Stimulated activated memory B cell treated with anti-CD40 and anti-IgM and Interleukin-4, amounts not matched to agents 10 μg/mL and 1 μg/mL and 100 μg/mL, for 72 hours (primary cell): ENCODE data around the gene PYY.
A peak's percentile ranks its signal among the peaks of the same experiment; 100 is the strongest.
"Not testable (repeated sequence)": the region's sequence is repeated elsewhere in the genome, so short reads cannot be mapped to it uniquely, and the experiment has no call there.

Experiments used
- ATAC-seq: fragments of 150-1000 bp; cut with Tn5 transposase; 2 replicates; pipeline ENCODE4 v1.10.0; 2021
- H3K27ac Mint-ChIP-seq: one replicate; pipeline ENCODE4 v1.8.0; 2022; ENCODE audit warnings: mild to moderate bottlenecking, mixed read lengths
- H3K27me3 Mint-ChIP-seq: one replicate; pipeline ENCODE4 v1.8.0; 2022; ENCODE audit warnings: mixed read lengths
- H3K36me3 Mint-ChIP-seq: one replicate; pipeline ENCODE4 v1.8.0; 2022; ENCODE audit warnings: mixed read lengths
- H3K4me1 Mint-ChIP-seq: one replicate; pipeline ENCODE4 v1.8.0; 2022; ENCODE audit warnings: mixed read lengths
- H3K4me3 Mint-ChIP-seq: one replicate; pipeline ENCODE4 v1.8.0; 2022; ENCODE audit warnings: mild to moderate bottlenecking, moderate library complexity, mixed read lengths
- H3K9me3 Mint-ChIP-seq: one replicate; pipeline ENCODE4 v1.8.0; 2022; ENCODE audit warnings: mixed read lengths

PYY gene

DNA sequence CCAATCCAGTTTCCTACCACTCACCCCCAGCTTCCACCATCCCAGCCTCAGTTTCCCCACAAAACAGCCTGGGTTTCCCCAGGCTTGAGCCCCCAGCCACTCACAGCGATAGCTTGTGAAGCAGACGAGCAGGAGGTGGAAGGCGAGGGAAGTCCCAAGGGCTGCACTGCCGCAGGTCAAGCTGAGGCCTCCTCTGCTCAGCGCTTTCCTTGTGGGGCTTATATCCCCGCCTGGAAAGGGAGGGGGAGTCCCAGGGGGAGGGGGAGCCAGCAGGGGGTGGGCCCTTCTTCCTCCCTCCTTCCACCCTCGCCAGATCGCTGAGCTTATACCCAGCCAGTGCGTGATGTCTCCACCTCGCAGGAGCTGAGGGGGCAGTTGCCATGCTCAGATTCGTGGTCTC is at the start of gene PYY:
Gene PYY, minus strand, starts transcription at position 195 of the 400 bp plus-strand sequence. CDS start 457 bp downstream, outside the sequence.
- Mint-ChIP-seq H3K9me3 (no peaks in the 10 kb centered on the region), H3K4me3 (peak within 1 kb of the TSS; percentile 13), H3K27ac (no peak within 1 kb of the TSS), H3K36me3 (no peaks in the 10 kb centered on the region), H3K27me3 (peaks cover 77% of the 10 kb centered on the region), H3K4me1 (peaks cover 9% of the 10 kb centered on the region)
- ATAC-seq, result no peak

DNA sequence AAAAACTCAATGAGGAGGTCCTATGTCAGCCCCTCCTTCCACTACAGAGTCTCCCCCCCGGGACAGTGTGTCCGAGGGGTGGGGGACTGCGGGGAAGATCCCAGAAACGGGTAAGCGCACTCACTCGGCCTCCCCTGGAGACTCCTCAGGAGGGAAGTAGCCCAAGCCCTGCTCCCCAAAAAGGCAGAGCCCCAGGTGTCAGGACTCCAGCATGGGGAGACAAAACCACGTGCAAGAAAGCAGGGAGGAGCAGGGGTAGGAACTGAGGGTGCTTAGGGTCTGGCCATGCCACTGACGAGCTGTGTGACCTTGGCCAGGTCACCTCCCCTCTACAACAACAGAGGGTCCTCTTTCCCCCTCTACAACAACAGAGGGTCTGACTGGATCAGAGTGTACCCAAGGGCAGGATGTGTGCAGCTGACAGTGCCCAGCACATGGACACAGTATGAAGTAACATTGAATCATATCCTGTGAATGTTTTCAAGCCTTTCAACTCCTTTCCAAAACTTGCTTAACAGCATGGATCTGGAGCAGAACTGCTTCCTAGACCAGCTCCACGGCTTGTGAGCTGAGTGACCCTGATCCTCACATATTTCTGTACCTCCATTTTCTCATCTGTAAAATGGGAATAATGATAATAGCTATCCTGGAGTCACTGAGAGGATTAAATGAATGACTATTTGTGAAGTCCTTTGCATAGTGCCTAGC is 48.6 kb upstream of the PYY start:
- H3K27ac Mint-ChIP-seq, result no peak overlapping the region
- peaks cover 14% of the 10 kb centered on the region for H3K4me1 Mint-ChIP-seq
- no peak for ATAC-seq
- no peak overlapping the region for H3K4me3 Mint-ChIP-seq
- H3K9me3 Mint-ChIP-seq, result no peaks in the 10 kb centered on the region
- H3K27me3 Mint-ChIP-seq, result peaks cover 41% of the 10 kb centered on the region
- H3K36me3 Mint-ChIP-seq, result no peaks in the 10 kb centered on the region

DNA sequence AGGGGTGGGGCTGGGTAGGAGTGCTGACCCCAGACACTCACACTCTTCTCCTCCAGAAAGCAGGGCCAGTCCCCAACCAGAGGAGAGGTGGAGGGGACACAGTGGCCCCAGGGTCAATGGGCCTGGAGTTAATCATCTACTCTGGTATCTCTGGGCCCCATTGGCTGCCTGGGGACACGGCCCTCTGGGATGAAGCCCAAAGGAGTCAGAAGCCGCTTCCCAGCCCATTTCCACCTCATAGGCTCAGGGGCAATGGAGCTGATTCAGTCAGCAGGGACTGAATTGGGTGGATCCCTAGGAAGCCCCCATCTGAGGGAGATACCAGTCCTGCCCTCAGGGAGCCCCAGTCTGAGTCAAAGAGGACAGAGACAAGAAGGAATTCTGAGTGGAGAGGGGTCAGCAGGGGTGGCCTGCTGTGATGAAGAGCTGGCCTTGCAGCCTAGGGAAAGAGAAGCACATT is 47.8 kb upstream of the PYY start:
- no peak overlapping the region for H3K27ac Mint-ChIP-seq
- no peaks in the 10 kb centered on the region for H3K9me3 Mint-ChIP-seq
- H3K27me3 Mint-ChIP-seq, result peaks cover 40% of the 10 kb centered on the region
- no peak overlapping the region for H3K4me3 Mint-ChIP-seq
- ATAC-seq, result no peak
- no peaks in the 10 kb centered on the region for H3K36me3 Mint-ChIP-seq
- H3K4me1 Mint-ChIP-seq, result peaks cover 7% of the 10 kb centered on the region

DNA sequence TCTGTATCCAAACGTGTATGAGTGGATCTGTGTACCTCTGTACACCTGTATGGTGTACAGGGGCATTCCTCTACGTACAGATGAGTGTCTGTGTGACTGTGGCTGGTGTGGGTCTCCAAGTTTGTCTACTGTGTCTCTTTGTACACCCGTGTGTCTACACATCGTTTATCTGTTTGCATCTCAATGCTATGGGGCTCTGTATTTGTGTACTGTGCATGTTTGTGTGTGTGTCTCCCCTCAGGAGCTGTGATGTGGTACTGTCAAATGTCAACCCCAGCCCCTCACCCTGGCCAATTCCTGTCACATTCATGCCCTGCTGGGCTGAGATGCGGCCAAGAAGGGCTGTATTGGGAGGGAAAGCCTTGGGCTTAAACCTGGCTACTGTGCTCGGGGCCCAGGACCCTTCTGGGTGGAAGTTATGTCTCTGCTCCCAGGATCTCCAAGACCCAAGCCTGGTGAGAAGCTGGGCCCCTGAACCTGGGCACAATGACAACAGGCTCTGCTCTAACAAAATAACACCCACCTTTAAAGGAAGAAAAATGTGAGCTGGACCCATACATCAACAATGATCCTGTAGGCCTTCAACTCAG is 47.2 kb upstream of the PYY start:
- ATAC-seq, result no peak
- Mint-ChIP-seq H3K9me3 (no peaks in the 10 kb centered on the region), H3K4me1 (peaks cover 2% of the 10 kb centered on the region), H3K27ac (no peak overlapping the region), H3K27me3 (peaks cover 35% of the 10 kb centered on the region), H3K4me3 (no peak overlapping the region), H3K36me3 (no peaks in the 10 kb centered on the region)

DNA sequence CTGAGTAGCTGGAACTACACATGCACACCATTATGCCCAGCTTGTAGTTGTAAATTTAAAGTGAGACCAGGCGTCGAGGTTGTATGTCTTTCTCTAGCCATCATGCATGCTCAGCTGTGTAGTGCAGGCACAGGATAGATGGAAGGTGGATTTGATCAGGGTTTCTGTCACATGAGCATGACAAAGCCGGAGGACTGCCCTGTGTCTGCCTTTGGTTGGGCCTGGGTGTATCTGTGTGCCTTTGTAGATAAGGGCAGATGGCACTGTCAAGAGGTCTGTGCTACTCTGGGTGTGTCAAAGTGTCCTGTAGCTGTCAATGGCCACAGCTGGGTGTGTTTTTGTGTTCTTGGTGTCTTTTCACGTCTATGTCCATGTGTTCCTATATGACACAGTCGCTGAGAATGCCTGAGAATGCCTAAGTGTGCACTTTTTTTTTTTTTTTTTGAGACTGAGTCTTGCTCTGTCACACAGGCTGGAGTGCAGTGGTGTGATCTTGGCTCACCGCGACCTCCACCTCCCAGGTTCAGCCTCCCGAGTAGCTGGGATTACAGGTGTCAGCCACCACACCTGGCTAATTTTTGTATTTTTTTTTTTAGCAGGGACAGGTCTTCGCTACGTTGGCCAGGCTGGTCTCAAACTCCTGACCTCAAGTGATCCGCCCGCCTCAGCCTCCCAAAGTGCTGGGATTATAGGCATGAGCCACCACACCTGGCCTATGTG is 46.6 kb upstream of the PYY start:
- Mint-ChIP-seq H3K27me3 (peaks cover 30% of the 10 kb centered on the region), H3K4me3 (no peak overlapping the region), H3K27ac (no peak overlapping the region), H3K36me3 (no peaks in the 10 kb centered on the region), H3K9me3 (no peaks in the 10 kb centered on the region), H3K4me1 (no peaks in the 10 kb centered on the region)
- ATAC-seq, result no peak

DNA sequence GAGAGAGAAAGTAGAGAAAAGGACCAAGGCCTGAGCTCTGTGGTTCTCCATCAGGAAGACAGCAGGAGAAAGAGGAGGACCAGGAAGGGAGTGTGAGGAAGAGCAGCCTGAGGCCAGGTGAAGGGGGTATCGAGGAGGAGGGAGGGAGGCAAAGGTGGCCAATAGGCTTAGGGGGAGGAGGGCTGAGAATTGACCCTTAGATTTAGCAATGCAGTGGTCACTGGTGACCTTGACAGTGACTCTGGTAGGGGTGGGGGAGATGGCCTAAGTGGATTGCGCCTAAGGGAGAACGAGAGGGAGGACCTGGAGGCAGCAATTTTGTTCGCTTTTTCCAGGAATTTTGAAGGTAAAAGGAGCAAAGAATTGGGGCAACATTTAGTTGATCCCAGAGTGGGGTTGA is 45.3 kb upstream of the PYY start:
- peaks cover 30% of the 10 kb centered on the region for H3K27me3 Mint-ChIP-seq
- no peak overlapping the region for H3K27ac Mint-ChIP-seq
- no peaks in the 10 kb centered on the region for H3K9me3 Mint-ChIP-seq
- no peak for ATAC-seq
- no peaks in the 10 kb centered on the region for H3K36me3 Mint-ChIP-seq
- H3K4me3 Mint-ChIP-seq, result no peak overlapping the region
- H3K4me1 Mint-ChIP-seq, result peaks cover 6% of the 10 kb centered on the region

DNA sequence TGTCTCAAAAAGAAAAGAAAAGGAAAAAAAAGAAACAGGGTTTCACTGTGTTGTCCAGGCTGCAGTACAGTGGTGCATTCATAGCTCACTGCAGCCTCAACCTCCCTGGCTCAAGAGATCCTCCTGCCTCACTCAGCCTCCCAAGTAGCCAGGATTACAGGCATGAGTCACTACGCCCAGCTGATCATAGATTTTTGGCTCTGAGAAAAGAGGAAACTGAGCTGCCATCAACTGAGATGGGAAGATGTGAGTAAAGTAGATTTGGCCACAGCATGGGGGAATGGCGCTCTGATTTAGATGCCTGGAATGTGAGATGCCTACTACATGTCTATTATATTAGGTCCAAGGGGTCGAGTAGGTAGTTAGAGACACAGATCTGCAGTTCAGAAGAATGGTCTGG is 44.8 kb upstream of the PYY start:
- H3K4me3 Mint-ChIP-seq, result no peak overlapping the region

DNA sequence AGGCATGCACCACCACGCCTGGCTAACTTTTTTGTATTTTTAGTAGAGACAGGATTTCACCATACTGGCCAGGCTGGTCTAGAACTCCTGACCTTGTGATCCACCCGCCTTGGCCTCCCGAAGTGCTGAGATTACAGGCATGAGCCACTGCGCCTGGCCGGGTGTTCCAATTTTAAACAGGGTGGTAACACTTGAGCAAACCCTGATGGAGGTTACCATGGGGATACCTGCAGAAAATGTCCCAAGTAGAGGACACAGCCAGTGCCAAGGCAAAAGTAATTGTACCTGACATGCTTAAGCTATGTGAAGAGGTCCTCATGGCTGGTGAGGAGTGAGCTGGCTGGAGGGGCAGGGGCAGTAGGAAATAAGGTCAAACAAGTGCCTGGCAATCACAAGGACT is 43.4 kb upstream of the PYY start:
- H3K9me3 Mint-ChIP-seq, H3K27ac Mint-ChIP-seq, ATAC-seq, H3K4me1 Mint-ChIP-seq, H3K36me3 Mint-ChIP-seq, H3K4me3 Mint-ChIP-seq: not testable (repeated sequence)
- peaks cover 30% of the 10 kb centered on the region for H3K27me3 Mint-ChIP-seq

More for the DNA sequence above, 44.8 kb upstream of the PYY start:
- H3K36me3 Mint-ChIP-seq, result no peaks in the 10 kb centered on the region
- H3K27ac Mint-ChIP-seq, result no peak overlapping the region
- peaks cover 6% of the 10 kb centered on the region for H3K4me1 Mint-ChIP-seq
- ATAC-seq, result no peak
- no peaks in the 10 kb centered on the region for H3K9me3 Mint-ChIP-seq
- peaks cover 30% of the 10 kb centered on the region for H3K27me3 Mint-ChIP-seq

DNA sequence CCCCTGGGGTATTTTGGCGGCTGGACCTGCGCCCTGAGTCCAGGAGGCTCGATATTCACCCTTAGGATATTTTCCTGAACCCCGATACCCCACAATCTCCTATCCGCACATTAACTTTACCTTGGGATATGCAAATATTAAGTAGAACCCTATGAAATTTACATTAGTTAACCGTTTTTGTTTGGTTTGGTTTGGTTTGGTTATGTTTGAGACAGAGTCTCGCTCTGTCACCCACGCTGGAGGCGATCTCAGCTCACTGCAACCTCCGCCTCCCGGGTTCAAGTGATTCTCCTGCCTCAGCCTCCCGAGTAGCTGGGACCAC is 41.4 kb upstream of the PYY start:
- Mint-ChIP-seq H3K36me3 (no peaks in the 10 kb centered on the region), H3K27ac (no peak overlapping the region), H3K9me3 (no peaks in the 10 kb centered on the region), H3K4me3 (peak overlapping the region; percentile 48), H3K27me3 (peaks cover 31% of the 10 kb centered on the region), H3K4me1 (peaks cover 6% of the 10 kb centered on the region)
- ATAC-seq, result no peak

DNA sequence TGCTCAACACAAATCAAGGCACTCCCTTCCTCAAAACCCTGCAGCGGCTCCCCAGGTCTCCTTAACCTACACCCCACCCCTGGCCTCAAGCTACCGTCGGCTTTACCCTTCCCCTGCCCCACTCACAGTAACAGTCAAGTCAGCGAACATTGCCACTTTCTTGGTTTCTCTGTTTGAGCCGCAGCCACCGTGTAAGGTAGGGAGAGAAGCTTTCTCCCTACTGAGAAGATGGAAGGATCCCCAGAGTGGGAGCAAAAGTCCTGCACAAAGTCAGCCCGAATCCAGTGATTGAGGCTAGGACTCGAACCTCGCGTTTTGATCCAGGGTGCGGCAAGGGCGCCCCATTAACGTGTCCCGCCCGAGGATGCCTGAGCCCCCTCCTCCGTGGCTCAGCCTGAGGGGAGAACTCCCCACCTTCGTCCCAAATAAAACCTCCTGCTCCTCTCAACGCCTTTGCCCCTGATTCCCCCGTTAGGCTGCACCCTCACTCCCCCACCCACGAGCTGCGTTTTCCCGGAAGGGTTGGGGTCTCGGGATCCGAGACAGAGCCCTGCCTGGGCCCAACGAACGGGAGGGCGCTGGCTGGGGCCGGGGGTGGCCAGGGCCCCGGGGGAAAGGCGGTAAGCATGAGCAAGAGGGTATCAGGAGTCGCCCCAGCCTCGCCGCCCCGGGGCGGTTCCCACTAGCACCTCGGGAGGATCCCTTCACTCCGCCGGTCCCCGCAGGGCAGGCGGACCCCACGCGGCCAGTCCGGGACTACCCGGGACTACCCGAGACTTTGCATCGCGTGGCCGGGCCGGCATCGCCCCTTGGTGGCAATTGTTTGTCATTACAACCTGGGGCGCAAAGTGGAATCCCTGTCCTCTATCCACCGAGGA is 40.8 kb upstream of the PYY start:
- peaks cover 26% of the 10 kb centered on the region for H3K27me3 Mint-ChIP-seq
- no peaks in the 10 kb centered on the region for H3K9me3 Mint-ChIP-seq
- no peaks in the 10 kb centered on the region for H3K36me3 Mint-ChIP-seq
- no peak overlapping the region for H3K27ac Mint-ChIP-seq
- H3K4me3 Mint-ChIP-seq, result peak overlapping the region; percentile 48
- peak; percentile 83 for ATAC-seq
- peaks cover 6% of the 10 kb centered on the region for H3K4me1 Mint-ChIP-seq

DNA sequence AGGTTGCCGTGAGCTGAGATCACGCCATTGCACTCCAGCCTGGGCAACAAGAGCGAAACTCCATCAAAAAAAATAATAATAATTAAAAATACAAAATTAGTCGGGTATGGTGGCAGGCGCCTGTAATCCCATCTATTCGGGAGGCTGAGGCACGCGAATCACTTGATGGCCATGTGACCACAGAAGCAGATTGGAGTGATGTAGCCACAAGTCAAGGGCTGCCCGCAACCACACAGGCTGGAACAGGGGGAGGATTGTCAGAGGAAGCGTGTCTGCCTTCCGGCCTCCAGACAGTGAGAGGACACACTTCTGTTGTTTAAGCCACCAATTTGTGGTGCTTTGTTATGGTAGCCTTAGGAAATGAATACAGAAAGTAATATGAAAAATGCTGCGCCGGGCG is 38.9 kb upstream of the PYY start:
- Mint-ChIP-seq H3K36me3 (no peaks in the 10 kb centered on the region), H3K4me3 (no peak overlapping the region), H3K9me3 (no peaks in the 10 kb centered on the region), H3K27ac (no peak overlapping the region), H3K4me1 (peaks cover 6% of the 10 kb centered on the region), H3K27me3 (peaks cover 26% of the 10 kb centered on the region)
- ATAC-seq, result no peak

DNA sequence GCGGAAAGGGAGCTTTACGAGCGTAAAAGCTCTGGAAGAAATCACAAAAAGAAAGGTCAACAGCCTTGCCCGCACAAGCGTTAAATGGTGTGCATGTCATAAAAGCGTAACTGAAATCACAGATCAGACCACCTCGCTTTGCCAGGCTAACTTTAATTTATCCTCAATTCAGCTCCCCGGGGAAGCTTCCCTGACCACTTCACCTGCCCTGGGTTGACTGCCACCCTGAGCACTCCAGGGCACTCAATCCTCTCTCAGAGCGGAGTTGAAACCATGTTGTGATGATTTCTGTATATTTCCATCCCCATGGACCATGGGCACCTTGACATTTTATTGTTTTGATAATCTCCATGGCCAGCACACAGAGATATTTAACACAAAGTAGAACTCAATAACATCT is 34.6 kb upstream of the PYY start:
- ATAC-seq, result no peak
- no peak overlapping the region for H3K4me3 Mint-ChIP-seq
- H3K9me3 Mint-ChIP-seq, result no peaks in the 10 kb centered on the region
- H3K27me3 Mint-ChIP-seq, result peaks cover 64% of the 10 kb centered on the region
- H3K4me1 Mint-ChIP-seq, result no peaks in the 10 kb centered on the region
- H3K36me3 Mint-ChIP-seq, result no peaks in the 10 kb centered on the region
- no peak overlapping the region for H3K27ac Mint-ChIP-seq

DNA sequence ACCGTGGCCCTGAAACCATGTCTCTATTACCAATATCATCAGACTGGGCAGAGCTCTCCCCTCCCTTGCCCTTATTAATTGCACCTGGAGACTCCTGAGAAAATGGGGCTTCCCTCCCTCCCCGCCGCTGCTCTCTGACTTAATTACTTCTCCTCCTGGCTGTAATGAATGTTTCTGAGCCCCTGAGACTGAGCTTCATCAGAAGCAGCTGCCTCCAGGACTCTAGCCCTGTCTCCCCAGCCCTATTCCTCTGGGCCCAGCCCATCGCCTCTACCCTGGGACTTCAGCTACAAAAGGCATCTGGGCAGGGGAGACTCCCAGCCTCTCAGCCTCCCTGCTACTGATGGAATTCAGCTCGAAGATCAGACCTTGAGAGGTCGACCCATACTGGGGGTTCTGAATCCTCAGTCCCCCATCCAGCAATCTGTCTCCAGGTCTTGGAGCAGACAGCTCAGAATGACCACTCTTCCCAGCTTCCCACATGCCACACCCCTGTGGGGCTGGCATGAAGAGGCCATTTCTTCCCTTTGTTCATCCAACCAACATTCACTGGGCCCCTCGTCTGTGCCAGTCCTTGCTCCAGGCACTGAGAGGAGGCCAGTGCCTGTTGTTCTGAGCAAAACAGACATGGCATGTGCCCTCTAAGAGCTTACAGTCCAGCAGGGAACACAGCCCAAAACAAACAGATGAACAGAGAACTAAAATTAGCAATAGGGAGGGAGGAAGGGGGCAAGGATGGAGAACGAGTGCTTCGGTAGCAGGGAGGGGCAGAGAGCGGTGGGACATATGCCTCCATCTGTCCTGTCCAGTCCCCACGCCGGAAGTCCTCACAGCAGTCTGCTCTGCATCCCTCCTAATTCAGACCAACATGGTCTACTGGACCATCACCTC is 33.6 kb upstream of the PYY start:
- Mint-ChIP-seq H3K36me3 (no peaks in the 10 kb centered on the region), H3K27me3 (peaks cover 74% of the 10 kb centered on the region), H3K4me1 (no peaks in the 10 kb centered on the region), H3K27ac (no peak overlapping the region), H3K9me3 (no peaks in the 10 kb centered on the region), H3K4me3 (no peak overlapping the region)
- ATAC-seq, result no peak

DNA sequence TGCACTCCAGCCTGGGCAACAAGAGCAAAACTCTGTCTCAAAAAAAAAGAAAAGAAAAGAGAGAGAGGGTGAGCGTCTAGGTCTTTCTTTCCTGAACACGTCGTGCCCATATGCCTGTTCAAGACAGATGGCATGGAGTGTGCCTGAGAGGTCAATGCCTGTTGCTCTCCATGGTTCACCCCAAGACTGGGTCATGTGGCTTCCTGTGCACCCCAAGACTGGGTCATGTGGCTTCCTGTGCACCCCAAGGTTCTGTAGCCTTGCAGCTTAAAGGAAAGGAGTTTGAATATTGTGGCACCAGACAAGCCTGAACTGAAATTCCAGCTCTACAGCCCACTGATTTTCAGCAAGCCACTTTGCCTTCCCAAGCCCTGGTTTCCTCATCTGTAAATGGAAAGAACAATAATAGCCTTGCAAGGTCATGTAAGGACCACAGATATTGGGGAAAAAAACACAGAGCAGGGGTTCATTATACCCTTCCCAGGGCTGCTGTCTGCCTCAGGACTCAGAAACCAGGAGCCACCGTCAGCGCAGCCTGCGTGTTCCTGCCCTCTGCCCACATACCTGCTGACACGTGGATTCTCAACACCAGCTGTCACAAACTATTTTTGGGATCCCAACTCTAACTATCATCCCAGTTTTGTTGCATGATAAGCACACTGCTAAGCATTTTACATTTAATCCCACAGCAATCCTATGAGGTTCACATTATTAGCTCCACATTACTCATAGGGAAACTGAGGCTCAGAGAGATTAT is 32.7 kb upstream of the PYY start:
- peaks cover 77% of the 10 kb centered on the region for H3K27me3 Mint-ChIP-seq
- H3K4me1 Mint-ChIP-seq, result no peaks in the 10 kb centered on the region
- H3K27ac Mint-ChIP-seq, result no peak overlapping the region
- no peaks in the 10 kb centered on the region for H3K36me3 Mint-ChIP-seq
- no peak overlapping the region for H3K4me3 Mint-ChIP-seq
- no peak for ATAC-seq
- no peaks in the 10 kb centered on the region for H3K9me3 Mint-ChIP-seq
